NCI-H2081 (cell line): ENCODE data around the gene ADAMTS20.
A peak's percentile ranks its signal among the peaks of the same experiment; 100 is the strongest.

Source experiments
- DNase-seq, 2 experiments: peaks; one replicate each; lab custom pipeline; 2025; lab: John Stamatoyannopoulos, UW

Gene ADAMTS20

DNA sequence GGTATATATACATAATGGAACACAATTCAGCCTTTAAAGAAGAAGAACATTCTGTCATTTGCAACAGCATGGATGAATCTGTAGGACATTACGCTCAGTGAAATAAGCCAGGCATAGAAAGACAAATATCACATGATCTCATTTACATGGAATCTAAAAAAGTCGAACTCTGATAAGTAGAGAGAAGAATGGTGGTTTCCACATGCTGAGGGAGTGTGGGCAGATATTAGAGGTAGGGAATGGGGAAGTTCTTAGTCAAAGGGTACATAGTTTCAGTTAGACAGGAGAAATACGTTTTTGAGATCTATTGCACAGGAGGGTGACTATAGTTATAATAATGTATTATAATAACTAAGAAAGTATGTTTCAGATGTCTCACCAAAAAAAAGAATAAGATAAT lies 71.4 kb downstream of the ADAMTS20 start:
- no peak for DNase-seq

GRCh38 chr12:43462741-43463140 lies 89.3 kb downstream of the ADAMTS20 start:
- no peak for DNase-seq

DNA sequence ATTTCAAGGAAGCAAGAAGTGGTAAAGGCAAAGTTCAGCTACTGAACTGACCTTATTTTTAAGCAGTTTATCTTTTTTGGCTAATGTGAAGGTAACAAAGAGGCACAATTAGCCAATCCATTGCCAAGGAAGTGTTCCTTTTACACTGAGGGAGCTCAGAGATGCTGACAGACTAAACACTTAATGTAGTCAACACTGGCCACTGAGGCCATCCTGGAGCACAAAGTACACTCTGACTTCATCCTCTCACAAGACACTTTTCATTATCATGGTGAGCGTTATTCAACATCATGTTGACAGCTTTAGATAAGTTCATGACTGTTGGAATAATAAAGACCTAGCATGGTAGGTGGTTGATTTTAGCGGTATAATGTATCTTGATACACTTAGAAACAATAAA lies 89.9 kb downstream of the ADAMTS20 start:
- no peak for DNase-seq

- no peak for DNase-seq
Measured at GRCh38 chr12:43459285-43459684, 92.7 kb downstream of the ADAMTS20 start.

GRCh38 chr12:43453761-43454160 lies 98.2 kb downstream of the ADAMTS20 start:
- DNase-seq = no peak

DNA sequence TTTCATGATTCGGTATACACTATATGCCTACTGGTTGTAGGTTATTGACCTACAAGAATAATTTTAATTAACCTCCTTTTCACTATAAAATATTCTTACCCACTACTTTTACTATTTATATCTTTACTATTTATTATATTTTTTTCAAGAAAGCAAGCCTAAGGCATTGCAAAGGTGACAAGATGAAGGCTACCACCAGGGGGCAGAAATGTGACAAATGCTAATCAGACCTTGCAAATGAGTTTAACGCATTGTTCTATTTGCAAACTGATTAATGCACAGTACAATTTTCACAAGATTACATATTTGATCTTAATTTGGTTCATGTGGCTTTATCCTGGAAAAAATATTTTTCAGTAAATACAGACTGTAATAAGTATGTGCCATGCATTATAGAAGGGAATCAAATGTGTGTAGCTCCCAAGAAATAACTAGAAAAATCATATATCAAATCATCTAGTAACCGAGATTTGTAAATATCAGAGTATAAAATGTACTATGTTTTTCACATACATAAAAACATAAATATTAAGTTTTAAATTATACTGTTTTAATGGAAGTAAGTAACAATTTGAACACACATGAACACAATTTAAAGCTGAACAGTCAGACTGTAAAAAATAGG lies 107.0 kb downstream of the ADAMTS20 start:
- peak; percentile 53 to 60 for DNase-seq

DNA sequence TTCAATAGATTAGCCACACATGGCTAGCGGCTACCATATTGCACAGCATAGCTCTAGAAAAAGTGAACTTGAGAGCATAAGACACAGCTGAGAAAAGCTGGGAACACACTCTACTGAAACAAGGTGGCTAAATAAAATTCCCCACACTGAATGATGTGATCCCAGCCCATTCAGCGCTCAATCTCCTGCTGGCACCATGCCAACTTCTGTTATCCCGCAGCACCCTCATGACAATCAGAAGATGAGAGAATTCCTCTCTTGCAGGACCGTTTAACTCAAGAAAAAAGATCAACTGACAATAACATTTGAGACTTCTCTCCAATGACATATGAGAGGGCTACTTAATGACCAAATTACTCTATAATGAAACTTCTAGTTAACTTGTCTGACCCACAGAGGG lies 115.4 kb downstream of the ADAMTS20 start:
- DNase-seq = no peak

GRCh38 chr12:43434614-43435013 lies 117.4 kb downstream of the ADAMTS20 start:
- DNase-seq = no peak

- DNase-seq = no peak
Measured at GRCh38 chr12:43428088-43428600, 123.9 kb downstream of the ADAMTS20 start.

DNA sequence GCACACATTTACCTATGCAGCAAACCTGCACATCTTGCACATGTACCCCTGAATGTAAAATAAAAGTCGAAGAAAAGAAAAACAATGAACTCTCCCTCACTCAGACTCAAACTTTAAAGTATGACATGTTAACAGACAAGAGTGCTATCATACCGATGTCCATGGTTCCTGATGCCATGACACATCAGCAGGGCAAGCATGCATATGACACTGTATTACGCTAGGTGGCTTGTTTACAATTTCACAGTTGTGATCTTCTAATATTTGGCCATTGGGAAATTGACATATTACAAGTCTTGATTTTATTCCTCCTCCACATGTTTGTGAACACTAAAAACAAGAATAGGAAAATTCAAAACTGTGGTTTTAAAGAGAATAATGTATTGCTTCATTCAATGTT lies 126.6 kb downstream of the ADAMTS20 start:
- DNase-seq = no peak

DNA sequence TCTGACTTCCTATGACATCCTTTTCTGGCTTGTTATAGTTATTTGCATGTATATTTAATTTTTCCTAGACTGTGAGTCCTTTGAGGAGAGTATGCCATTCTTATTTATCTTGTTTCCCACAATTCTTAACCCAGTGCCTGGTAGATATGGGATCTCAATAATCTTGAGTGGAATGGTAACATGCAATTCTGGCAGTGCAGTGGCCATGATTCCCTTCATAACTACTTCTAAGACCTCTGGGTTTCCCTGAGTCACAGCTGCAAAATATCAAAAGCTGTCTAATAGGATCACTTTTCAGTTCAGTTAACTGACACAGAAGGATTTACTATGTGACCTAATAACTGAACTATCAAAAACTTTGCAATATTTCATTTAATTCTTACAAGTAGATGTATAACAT lies 135.0 kb downstream of the ADAMTS20 start:
- DNase-seq = no peak

DNA sequence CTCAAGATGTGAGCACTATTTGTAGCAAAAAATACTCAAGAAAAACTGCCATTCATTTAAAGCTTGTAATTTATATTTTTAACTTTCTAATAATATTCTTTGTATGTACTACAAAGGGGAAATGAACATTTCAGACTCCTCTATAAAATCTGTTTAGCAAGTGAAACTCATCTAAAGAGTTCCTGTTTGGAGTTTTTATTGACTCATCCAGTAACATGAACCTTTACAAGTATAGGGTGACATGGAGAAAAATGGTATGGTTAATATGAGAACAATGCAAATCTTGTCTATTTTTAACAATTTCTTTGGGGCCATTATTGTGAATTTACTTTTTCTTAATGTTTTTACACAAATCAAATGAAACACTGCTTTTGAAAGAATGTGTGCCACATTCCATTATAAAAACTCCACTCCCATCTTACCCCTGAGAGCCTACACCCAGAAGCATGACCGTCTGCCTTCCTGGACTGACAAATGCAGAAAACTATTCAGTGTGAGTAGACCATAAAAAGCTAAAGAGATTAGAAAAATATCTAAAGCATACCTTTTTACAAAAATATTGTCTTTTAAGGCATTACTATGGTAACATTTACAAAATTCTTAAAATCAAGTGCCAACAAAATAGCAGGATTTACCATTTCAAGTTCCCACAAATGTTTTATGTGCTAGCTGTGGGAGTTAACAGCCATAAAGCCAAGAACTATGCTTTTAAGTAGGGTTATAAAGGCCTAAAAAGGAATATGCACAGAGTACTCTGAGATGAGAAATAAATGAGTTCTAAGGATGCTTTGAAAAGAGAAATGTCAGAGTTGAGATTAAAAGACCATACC lies 144.0 kb downstream of the ADAMTS20 start:
- no peak for DNase-seq

GRCh38 chr12:43406801-43407200 lies 145.2 kb downstream of the ADAMTS20 start:
- DNase-seq = no peak

DNA sequence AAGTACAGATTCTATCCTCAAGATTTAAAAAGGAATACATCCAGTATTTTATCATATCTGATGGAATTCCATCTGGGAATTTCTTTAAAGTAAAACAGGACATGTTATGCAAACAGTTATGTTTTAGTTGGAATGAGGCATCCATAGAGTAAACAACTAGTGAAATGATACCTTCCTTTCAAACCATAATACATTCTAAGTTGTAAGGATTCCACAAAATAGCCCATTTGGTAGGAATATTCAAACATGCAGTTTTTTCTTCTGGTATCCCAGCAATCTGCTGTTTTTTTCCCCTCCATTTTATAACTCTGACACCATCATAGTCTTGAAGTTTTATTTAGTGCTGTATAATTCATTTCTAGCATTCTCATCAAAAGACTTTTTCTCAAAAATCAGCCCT lies 149.6 kb downstream of the ADAMTS20 start:
- DNase-seq = no peak

DNA sequence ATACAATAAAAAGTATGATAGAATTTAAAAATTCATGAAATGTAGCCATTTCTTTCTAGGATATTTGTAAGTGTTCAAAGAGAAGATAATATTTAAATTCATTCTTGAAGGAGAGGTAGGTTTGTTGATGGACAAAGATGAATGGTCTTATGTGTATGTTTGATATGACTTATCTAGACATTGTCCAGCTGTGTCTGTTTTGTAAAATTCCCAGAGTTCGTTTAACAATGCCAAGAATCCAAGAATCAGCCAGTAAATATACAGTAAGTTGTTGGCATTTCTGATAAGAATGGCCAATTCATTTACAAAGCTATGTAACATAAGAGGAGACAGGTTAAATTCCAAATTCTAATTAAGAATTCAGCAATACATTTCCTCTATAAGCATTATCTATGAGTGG lies 150.9 kb downstream of the ADAMTS20 start:
- no peak for DNase-seq

GRCh38 chr12:43396671-43397070 lies 155.3 kb downstream of the ADAMTS20 start:
- DNase-seq = peak in 1 of 2 experiments; percentile 21

DNA sequence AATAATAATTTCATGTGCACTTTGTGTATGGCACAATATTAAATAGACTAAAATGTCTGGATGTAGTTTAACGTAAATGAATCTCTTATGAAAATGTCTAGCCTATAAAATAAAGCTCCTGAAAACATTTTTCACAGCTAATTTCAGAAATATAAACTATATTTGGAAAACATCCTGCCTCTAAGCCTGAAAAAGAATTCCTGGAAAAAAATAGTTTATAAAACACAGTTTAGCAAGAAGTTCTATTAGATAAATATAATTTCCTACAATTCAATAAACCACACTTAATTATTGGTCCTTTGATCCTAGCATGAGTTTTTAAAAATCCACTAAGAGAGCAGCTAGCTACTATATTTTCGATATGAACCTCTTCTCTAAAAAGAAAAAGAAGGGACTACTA lies 159.9 kb downstream of the ADAMTS20 start:
- DNase-seq = no peak

DNA sequence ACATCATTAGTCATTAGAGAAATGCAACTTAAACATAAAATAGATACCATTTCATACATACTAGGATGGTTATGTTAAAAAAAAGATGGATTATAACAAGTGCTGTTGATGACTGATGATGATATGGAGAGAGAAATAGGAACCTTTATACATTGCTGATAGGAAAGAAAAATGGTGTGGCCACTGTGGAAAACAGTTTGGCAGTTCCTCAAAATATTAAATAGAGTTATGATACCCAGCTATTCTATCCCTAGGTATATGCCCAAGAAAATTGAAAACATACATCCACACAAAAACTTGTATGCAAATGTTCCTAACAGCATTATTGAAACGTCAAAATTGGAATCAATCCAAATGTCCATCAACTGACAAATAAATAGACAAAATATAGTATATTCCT lies 170.1 kb downstream of the ADAMTS20 start:
- no peak for DNase-seq

DNA sequence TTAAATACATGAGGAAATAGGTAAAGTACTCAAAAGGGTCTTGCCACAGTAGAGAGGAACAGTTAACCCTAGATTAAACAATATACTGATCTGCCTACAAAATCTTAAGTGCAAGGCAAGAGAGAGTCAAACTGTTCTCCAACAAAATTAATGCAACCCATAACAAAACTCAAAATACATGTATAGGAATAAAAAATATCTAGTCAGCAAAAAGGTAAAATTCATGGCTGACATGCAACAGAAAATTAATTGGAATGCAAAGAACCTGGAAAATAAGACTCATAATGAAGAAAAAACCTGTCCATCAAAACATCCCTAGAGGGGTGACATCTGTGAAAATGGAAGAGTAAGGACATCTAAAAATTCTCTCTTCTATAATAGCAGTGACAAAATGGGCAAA lies 173.6 kb downstream of the ADAMTS20 start:
- DNase-seq = no peak

DNA sequence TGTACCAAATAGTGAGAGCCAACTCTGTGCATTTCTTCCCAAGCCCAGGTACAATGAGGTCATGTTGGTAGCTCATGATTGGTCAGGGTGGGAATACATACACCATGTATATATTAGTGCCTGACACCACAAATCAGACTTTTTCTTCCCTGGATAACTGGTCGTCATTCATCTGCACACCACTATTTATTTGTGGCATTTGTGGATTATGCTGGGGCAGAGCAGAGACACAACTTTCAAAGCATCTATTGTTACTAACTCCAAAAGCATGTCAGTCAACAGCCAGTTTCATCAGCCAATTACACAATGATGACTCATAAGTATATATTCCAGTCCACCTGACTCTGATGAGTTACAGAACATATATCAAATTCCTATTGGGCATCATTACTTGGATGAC lies 181.7 kb downstream of the ADAMTS20 start:
- no peak for DNase-seq

DNA sequence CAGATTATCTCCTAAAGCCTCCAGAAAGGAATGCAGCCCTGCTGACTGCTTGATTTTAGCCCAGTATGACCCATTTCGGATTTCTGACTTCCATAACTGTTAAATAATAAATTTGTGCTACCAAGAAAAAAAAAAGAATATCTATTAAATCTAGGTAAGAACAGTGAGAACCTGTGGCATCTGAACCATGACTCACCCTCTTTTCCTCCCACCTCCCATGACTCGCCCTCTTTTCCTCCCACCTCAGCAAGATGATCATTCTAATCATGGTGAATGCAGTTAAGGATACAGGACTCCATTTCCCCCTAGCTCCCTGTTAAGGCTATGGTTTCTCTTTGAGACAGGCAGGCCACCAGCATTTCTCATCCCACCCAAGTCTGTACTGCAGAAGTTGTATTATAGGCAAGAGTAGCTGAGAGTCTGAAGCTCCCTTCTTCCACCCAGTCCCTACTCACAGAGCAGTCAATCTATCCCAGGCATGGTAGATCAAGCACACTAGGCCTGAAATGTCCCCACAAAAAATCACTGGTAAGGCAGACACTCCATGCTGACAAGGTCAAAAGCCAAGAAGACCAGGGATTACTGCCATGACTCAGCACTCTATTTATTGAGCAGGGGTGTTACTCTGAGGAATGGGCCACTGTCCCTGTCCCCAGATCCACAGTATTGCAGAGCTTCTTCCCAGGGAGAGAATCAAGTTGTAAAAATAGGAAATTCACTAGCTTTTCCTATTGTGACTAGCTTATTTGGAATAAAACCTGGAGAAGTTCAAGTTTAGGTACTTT lies 188.9 kb downstream of the ADAMTS20 start:
- DNase-seq = no peak

DNA sequence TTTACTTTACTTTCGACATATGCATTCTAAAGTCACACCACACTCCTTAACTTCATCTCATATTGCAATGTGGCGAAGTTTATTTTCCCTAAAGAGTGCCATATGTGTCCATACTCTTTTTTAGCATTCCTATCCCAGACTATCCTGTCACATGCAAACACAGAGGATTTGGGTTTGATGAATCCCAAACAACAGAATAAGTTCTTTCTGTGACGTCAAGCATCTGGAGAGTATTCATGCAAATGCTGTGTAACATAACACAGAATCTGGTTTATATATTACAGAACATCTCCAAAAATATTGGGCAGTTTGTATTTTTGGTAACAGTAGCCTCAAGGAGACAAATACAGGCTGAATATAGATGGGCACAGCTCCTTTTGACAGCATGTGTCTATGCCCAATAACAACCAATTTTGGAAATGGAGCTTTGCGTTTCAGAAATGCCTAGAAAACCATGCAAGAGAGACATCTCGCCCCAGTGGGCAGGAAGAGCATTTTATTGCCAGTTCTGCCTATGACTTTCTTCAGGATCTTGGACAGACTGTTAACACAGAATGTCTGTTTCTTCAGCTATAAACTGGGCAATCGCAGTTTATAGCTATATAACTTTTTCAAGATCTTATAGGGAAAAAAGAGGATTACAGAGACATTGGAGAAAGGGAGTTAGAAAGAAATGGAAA lies 190.8 kb downstream of the ADAMTS20 start:
- no peak for DNase-seq
